ENCODE results near the gene LBH.

GRCh38 chr2:30270166-30270565 lies 38.8 kb downstream of the LBH start:
- TF ChIP-seq CTCF (IDR thresholded peaks at IDR 0.05) (no peak), POLR2AphosphoS5 (IDR thresholded peaks at IDR 0.05) (no peak), POLR2A (IDR thresholded peaks at IDR 0.05) (no peak)
